NCI-H1105 (cell line): ENCODE data around the gene CPA4.

ENCODE experiments used
- DNase-seq: peaks from one replicate; lab custom pipeline; 2025; lab: John Stamatoyannopoulos, UW

CPA4 gene

GRCh38 chr7:130365511-130366441, 72.8 kb downstream of the CPA4 start:
- DNase-seq: peak; percentile 99

DNA sequence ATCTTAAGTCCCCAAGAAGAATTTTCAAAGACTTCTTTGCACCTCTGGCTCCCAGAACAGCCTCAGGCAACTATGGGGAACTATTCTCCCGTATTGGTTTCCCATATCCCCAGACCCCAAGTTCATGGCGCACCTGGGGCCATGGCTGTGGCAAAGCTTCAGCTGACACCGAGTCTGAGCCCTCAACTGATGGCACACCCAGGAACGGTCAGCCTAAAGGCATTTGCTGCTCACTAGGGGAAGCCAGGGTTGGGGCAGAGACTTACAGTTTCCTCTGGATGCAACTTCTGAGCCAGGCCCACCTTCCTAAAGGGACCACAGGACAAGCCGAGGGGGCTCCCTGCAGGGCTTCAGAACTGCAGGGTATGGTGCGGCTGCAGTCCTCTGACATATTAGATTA, 73.6 kb downstream of the CPA4 start:
- DNase-seq: no peak

DNA sequence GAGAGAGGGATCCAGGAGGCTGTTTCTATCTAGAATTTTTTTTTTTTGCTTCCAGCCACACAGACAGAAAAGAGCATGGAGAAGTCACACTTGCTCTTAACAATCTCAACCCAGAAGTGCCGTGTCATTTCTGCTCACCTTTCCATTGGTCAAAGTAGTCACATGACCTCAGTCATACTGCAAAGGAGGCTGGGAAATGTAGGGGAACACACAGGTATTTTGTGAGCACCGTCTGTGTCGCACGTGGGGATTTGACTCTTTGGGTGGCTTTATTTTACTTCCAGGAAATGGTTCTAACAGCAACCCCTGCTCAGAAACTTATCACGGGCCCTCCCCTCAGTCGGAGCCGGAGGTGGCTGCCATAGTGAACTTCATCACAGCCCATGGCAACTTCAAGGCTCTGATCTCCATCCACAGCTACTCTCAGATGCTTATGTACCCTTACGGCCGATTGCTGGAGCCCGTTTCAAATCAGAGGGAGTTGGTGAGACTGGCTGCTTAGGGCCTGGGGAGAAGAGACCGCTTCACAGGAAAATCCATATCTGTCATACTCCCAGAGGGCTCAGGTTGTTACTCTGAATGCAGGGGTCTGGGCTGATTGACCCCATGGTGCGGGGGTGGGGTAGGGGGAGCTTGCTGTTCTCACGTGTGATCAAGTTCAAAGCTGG, 74.3 kb downstream of the CPA4 start:
- DNase-seq: no peak

- DNase-seq: no peak
Measured at GRCh38 chr7:130367836-130368746, 75.1 kb downstream of the CPA4 start.

DNA sequence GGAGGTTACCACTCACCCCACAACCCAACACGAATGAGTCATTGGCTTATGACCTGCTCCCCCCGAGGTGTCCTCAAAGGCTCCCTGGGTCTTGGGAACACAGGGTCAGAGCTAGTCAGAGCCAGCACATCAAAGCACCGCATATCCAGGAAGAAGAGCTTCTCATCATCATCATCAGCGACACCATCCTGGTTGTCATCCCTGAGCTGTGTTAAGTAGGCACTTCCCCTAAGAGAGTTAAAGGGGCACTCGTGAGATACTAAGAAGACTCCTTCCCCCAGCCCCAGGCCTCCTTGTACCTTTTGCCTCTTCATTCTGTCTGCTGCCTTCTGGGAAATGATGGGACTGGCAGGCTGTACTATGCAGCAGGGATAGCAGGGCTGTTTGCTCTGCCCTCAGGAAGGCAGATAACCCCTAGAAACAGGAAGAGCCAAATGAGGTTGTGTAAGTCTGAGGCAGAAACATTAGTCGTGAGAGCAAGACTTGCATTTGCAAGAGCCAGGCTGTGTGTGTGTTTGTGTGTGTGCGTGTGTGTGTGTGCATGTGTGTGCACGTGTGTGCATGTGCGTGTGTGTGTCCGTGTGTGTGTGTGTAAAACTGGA, 76.2 kb downstream of the CPA4 start:
- no peak for DNase-seq

- no peak for DNase-seq
Measured at GRCh38 chr7:130369831-130370550, 77.0 kb downstream of the CPA4 start.

DNA sequence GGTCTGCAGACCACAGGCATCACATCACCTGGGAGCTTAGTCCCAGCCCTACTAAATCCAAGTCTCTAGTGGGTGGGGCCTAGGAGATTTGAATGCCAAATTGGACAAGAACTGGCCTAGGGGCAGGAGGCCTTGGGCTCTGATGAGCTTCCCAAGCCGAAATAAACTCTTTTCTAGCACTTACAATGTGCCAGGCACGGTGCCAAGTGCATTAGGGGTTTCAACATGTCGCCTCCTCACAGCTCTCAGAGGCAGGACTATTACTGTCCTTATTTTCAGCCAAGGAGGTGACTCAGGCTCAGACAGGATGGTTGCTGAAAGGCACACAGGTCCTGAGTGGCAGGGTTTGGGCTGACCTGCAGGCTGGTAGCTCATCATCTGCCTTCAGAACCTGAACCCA, 78.1 kb downstream of the CPA4 start:
- DNase-seq: peak; percentile 15

DNA sequence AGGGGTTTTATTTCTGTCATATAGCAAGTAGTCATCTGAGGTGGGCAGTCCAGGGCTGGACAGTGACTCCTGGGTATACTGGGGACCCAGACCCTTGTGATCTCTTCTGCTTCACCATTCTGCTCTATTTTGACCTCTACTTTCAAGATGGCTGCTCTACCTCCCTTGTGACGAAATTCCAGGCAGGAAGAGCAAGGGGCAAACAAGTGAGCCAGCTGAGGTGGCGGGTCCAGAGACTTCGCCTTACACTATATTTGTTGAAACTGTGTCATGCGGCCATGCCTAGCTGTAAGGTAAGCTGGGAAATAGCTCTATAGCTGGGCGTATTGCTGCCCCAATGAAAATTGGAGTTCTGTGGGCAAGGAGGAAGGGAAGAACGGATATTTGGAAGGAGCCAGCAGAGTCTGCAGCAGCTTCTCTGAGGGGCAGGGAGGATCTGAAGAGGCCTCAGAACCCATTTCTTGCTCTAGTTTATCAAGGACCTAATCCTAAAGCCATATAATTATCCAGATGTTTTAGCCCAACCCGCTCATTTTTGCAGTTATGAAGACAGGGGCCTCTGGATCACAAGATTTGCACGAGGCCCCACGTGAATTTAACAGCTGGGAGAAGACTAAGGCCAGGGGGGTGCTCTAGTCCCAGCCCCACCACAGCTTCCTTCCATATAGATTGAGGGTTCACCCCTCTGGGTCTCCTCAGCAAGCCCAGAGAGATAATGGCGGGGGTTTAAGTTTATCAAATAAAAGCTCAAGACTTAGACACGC, 79.6 kb downstream of the CPA4 start:
- no peak for DNase-seq
